ENCODE measurements around the gene CLEC5A. TPM values are rescaled to one million over a fixed set of nuclear protein-coding genes. Genes with fewer than 3 reads are reported as not detected.
"Not testable (repeated sequence)": the region's sequence is repeated elsewhere in the genome, so short reads cannot be mapped to it uniquely, and the experiment has no call there.

The CLEC5A gene
- not detected for total RNA-seq

DNA sequence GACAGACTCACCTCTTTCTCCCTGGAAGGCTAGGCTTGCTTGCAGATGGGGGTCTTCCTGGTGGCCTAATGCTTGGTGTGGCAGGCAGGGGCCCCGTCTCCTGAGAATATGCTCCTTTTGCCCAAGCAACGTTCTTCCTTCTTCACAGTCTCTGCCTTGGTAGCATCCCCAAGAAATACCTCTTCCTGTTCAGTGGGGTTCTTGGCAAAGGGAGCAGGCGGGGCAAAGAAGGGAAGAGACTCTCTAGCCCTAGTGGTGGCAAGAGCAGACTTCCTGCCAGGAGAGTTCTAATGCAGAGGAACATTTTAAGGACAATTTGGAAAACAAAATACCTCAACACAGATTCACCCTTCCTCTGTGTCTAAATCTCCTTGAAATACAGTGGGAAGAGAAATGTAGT, at the start of gene CLEC5A:
Gene CLEC5A, minus strand, starts transcription at position 179 of the 400 bp plus-strand sequence. CDS start 682 bp downstream, outside the sequence.
- H3K4me1 Mint-ChIP-seq (ENCODE audit: low read depth): no peaks in the 10 kb centered on the region
- DNase-seq: no peak
- H3K4me3 Mint-ChIP-seq: no peak within 1 kb of the TSS
- H3K9me3 Mint-ChIP-seq (ENCODE audit: insufficient read depth): peaks cover 2% of the 10 kb centered on the region
- CTCF ChIA-PET: no interaction called here
- H3K36me3 Mint-ChIP-seq (ENCODE audit: low read depth): no peaks in the 10 kb centered on the region
- no peak within 1 kb of the TSS for H3K27ac Mint-ChIP-seq
- peaks cover 3% of the 10 kb centered on the region for H3K27me3 Mint-ChIP-seq (ENCODE audit: low read depth)
- no peak for ATAC-seq
- POLR2A ChIA-PET: no interaction called here

DNA sequence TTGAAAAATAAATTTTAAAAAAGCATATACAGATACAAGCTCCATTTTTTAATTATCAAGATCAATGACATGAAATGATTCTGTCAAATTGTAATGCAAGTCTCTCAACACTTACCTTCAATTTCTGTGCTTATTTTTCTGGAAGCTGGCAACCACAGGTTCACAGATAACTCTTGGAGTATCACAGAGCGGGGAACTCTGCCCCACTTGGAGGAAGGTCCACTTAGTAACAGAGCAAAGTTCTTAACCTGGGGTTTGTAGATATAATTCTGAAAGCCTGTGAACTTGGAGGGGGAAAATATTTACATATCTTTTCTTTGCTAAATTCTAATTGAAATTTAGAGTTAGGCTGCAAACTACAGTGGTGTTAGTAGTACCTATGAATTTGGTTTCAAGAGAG, 46.6 kb upstream of the CLEC5A start:
- H3K4me1 Mint-ChIP-seq (ENCODE audit: low read depth): peaks cover 4% of the 10 kb centered on the region
- H3K27me3 Mint-ChIP-seq (ENCODE audit: low read depth): no peaks in the 10 kb centered on the region
- DNase-seq (no peak), ATAC-seq (no peak)
- H3K9me3 Mint-ChIP-seq (ENCODE audit: insufficient read depth): no peaks in the 10 kb centered on the region
- no peak overlapping the region for H3K4me3 Mint-ChIP-seq
- CTCF ChIA-PET: interaction anchor here (1.6 kb wide), 1 partner anchor 17 kb away, joined by 3 read pairs; no protein-coding TSS in a partner anchor
- no peaks in the 10 kb centered on the region for H3K36me3 Mint-ChIP-seq (ENCODE audit: low read depth)
- POLR2A ChIA-PET: no interaction called here
- H3K27ac Mint-ChIP-seq: no peak overlapping the region

DNA sequence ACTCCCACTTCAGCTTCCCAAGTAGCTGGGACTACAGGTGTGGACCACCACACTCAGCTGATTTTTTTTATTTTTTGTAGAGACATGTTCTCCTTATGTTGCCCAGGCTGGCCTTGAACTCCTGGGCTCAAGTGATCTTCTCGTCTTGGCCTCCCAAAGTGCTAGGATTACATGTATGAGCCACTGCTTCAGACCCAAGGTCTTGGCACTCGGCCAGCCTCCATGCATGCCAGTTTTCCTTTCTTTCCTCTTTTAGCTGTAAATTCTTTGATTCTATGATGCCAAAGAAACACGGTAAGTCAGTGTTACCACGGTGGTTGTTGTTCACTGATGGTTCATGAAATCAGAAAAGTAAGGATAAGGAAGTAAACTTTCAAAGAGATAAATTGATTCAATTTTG, 45.9 kb upstream of the CLEC5A start:
- H3K27ac Mint-ChIP-seq: no peak overlapping the region
- no peaks in the 10 kb centered on the region for H3K27me3 Mint-ChIP-seq (ENCODE audit: low read depth)
- no peaks in the 10 kb centered on the region for H3K36me3 Mint-ChIP-seq (ENCODE audit: low read depth)
- POLR2A ChIA-PET: no interaction called here
- DNase-seq (no peak), ATAC-seq (no peak)
- CTCF ChIA-PET: interaction anchor here (1.6 kb wide), 1 partner anchor 16 kb away, joined by 3 read pairs; no protein-coding TSS in a partner anchor
- peaks cover 4% of the 10 kb centered on the region for H3K4me1 Mint-ChIP-seq (ENCODE audit: low read depth)
- no peak overlapping the region for H3K4me3 Mint-ChIP-seq
- H3K9me3 Mint-ChIP-seq (ENCODE audit: insufficient read depth): no peaks in the 10 kb centered on the region

DNA sequence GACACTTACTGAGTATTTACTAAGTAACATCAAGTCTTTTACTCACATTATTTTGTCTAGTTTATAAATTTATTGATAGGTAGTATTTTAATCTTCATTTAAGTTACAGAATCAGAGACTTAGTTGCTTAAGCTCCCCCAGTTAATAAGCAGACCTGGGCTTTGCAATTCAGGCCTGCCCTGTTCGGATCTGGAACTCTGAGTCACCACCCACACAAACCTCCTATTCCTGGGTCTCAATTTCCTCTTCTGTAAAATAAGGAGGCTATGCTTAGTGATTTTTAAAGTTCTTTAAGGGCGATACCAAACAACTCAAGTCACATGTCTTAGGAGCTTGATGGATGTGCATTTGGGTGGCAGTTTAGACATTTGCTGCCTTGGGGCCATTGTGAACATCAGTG, 45.4 kb upstream of the CLEC5A start:
- Mint-ChIP-seq H3K9me3 (ENCODE audit: insufficient read depth) (no peaks in the 10 kb centered on the region), H3K4me3 (no peak overlapping the region), H3K27me3 (ENCODE audit: low read depth) (no peaks in the 10 kb centered on the region), H3K36me3 (ENCODE audit: low read depth) (no peaks in the 10 kb centered on the region), H3K4me1 (ENCODE audit: low read depth) (peaks cover 4% of the 10 kb centered on the region), H3K27ac (no peak overlapping the region)
- CTCF ChIA-PET: no interaction called here
- DNase-seq (no peak), ATAC-seq (no peak)
- POLR2A ChIA-PET: interaction anchor here (0.6 kb wide), 1 partner anchor 145 kb away, joined by 3 read pairs; no protein-coding TSS in a partner anchor

DNA sequence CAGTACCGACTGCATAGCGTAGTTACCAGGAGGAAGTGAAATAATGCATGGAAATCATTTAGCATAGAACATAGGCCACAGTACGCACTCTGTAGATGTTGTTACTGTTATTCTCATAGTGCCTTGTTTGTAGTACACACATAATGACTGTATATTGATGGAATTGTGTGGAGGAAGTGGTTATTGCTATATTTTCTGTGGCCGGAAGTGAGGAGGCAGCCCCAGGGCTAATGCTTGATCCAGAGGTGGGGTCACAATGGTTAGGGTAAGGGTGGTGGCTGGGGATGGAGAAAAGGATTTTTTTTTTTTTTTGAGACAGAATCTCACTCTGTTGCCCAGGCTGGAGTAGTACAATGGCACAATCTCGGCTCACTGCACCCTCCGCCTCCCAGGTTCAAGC, 44.4 kb upstream of the CLEC5A start:
- Mint-ChIP-seq H3K36me3 (ENCODE audit: low read depth) (no peaks in the 10 kb centered on the region), H3K27ac (no peak overlapping the region), H3K27me3 (ENCODE audit: low read depth) (no peaks in the 10 kb centered on the region), H3K9me3 (ENCODE audit: insufficient read depth) (no peaks in the 10 kb centered on the region), H3K4me1 (ENCODE audit: low read depth) (peaks cover 4% of the 10 kb centered on the region), H3K4me3 (no peak overlapping the region)
- ChIA-PET CTCF (no interaction called here), POLR2A (no interaction called here)
- DNase-seq: no peak
- no peak for ATAC-seq

DNA sequence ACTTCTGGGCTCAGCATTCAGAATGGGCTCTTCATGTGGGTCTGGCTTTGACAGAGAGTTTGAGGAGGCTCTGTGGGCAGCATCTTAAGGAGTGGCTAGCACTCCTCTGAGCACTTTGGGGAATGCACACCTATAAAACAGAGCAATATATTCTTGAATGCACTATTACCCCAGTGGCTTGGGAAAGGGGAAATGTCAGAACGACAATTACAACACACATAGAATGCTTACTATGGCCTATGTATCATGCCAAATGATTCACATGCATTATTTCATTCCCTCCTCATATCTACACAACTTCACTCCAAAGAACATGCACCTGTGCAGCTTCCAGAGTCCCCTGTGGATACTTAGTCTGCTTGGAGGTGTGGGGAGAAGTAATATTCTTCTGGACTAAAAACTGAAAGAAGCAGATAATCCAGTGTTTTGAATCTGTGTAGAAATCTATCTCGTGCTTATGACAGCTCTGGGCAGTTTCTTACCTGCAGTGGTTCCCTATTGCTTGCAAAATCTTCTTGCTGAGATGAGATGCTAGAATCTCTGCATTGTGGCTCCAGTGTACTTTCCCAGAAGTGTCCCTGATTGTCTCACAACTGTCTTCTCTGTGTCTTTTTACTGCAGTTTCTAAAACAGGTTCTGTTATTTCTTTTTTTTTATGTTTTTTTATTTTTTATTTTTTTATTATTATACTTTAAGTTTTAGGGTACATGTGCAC, 43.4 kb upstream of the CLEC5A start:
- Mint-ChIP-seq H3K27me3 (ENCODE audit: low read depth) (no peaks in the 10 kb centered on the region), H3K9me3 (ENCODE audit: insufficient read depth) (no peaks in the 10 kb centered on the region), H3K27ac (no peak overlapping the region), H3K4me1 (ENCODE audit: low read depth) (peaks cover 4% of the 10 kb centered on the region), H3K4me3 (no peak overlapping the region), H3K36me3 (ENCODE audit: low read depth) (no peaks in the 10 kb centered on the region)
- ChIA-PET POLR2A (no interaction called here), CTCF (no interaction called here)
- no peak for ATAC-seq
- DNase-seq: no peak

DNA sequence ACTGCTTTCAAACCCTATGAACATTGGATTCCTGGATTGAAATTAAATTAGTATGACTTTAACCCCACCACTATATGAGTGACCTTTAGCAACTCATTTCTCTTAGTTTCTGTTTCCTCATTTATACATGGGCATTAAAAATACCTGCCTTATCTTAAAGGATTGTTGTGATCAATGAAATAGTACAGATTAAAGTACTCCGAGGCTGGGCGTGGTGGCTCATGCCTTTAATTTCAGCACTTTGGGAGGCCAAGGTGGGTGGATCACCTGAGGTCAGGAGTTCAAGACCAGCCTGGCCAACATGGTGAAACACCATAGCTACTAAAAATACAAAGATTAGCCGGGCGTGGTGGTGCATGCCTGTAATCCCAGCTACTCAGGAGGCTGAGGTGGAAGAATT, 41.0 kb upstream of the CLEC5A start:
- H3K4me3 Mint-ChIP-seq; H3K9me3 Mint-ChIP-seq (ENCODE audit: insufficient read depth); H3K27me3 Mint-ChIP-seq (ENCODE audit: low read depth); ATAC-seq; POLR2A ChIA-PET; H3K36me3 Mint-ChIP-seq (ENCODE audit: low read depth); H3K27ac Mint-ChIP-seq; CTCF ChIA-PET; H3K4me1 Mint-ChIP-seq (ENCODE audit: low read depth); DNase-seq: not testable (repeated sequence)

DNA sequence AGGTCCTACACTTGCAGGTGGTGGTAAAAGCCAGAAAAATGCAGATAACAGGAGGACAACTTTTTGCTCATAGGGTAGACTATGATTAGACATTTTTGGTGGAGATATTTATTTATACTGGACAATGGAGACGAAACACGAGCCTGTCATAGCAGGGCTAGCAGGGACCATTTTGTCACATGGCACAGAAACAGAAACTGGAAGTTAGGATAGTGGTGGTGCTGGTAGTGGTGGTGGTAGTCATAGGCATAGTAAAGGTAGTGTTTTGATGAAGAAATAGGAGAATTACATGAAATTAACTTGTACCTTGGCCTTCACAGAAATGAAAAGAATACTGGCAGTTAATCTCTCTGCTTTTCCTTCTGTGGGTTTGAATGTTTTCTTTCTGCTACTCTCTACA, 40.1 kb upstream of the CLEC5A start:
- no peaks in the 10 kb centered on the region for H3K27me3 Mint-ChIP-seq (ENCODE audit: low read depth)
- ChIA-PET CTCF (no interaction called here), POLR2A (no interaction called here)
- no peaks in the 10 kb centered on the region for H3K9me3 Mint-ChIP-seq (ENCODE audit: insufficient read depth)
- ATAC-seq: no peak
- H3K4me3 Mint-ChIP-seq: no peak overlapping the region
- DNase-seq: no peak
- no peak overlapping the region for H3K27ac Mint-ChIP-seq
- no peaks in the 10 kb centered on the region for H3K36me3 Mint-ChIP-seq (ENCODE audit: low read depth)
- peaks cover 4% of the 10 kb centered on the region for H3K4me1 Mint-ChIP-seq (ENCODE audit: low read depth)

DNA sequence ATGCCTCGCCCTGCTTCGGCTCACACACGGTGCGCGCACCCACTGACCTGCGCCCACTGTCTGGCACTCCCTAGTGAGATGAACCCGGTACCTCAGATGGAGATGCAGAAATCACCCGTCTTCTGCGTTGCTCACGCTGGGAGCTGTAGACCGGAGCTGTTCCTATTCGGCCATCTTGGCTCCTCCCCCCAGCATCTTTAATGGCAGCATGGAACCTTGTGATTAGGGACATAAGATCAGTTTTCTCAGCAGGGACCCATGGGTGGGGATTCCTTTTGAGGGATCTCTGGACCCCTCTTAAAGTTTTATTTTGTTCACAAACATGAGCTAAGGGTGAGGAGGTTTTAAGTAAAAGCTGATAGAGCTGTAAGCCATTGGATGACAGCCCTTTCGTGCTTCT, 39.2 kb upstream of the CLEC5A start:
- CTCF ChIA-PET: interaction anchor here (1.1 kb wide), 1 partner anchor 10 kb away, joined by 5 read pairs; no protein-coding TSS in a partner anchor
- H3K27ac Mint-ChIP-seq; POLR2A ChIA-PET; ATAC-seq; H3K9me3 Mint-ChIP-seq (ENCODE audit: insufficient read depth); H3K36me3 Mint-ChIP-seq (ENCODE audit: low read depth); H3K4me1 Mint-ChIP-seq (ENCODE audit: low read depth); DNase-seq; H3K27me3 Mint-ChIP-seq (ENCODE audit: low read depth); H3K4me3 Mint-ChIP-seq: not testable (repeated sequence)

DNA sequence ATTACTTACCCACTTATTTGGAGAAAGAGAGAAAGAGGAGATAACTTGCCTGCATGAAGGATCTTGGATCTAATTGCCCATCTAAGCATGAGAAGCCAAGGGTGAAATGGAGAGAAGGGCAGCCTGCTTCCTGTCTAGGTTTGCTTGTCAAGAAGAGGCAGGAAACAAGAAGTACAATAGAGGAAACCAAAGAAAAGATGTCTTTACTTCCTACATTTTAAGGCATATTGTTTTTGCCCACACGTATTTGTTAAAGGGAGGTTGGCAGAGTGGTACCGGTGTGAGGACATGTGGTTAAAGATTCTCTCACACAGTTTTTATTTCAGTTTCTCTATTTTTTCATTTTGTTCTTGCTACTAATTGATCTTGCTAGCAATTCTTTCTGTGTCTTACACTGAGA, 32.8 kb upstream of the CLEC5A start:
- no peaks in the 10 kb centered on the region for H3K9me3 Mint-ChIP-seq (ENCODE audit: insufficient read depth)
- no peaks in the 10 kb centered on the region for H3K36me3 Mint-ChIP-seq (ENCODE audit: low read depth)
- ATAC-seq (no peak), DNase-seq (no peak)
- H3K27me3 Mint-ChIP-seq (ENCODE audit: low read depth): no peaks in the 10 kb centered on the region
- H3K27ac Mint-ChIP-seq: no peak overlapping the region
- ChIA-PET POLR2A (no interaction called here), CTCF (no interaction called here)
- H3K4me1 Mint-ChIP-seq (ENCODE audit: low read depth): peaks cover 22% of the 10 kb centered on the region
- no peak overlapping the region for H3K4me3 Mint-ChIP-seq

DNA sequence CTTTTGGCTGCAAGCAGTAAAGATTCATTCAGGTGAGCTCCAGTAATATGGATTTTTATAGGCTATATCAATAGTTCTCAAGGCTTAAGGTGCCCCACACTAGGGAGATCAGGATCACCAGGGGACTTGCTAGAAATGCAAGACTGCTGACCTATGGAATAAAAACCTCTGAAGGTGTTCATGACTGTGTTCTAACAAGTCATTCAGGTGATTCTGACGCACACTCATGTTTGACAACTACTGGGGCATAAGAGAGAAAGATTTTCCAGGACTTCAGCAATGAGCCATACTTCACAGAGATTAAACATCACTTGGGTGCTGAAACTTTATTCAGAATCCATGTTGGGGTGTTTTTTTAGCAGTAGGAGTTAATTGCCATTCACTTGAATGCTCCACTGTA, 31.6 kb upstream of the CLEC5A start:
- Mint-ChIP-seq H3K9me3 (ENCODE audit: insufficient read depth) (no peaks in the 10 kb centered on the region), H3K4me1 (ENCODE audit: low read depth) (peaks cover 22% of the 10 kb centered on the region), H3K36me3 (ENCODE audit: low read depth) (no peaks in the 10 kb centered on the region), H3K4me3 (no peak overlapping the region), H3K27me3 (ENCODE audit: low read depth) (no peaks in the 10 kb centered on the region), H3K27ac (no peak overlapping the region)
- ChIA-PET POLR2A (no interaction called here), CTCF (interaction anchor here (0.8 kb wide), 1 partner anchor 341 kb away, joined by 3 read pairs; no protein-coding TSS in a partner anchor)
- DNase-seq: no peak
- no peak for ATAC-seq

DNA sequence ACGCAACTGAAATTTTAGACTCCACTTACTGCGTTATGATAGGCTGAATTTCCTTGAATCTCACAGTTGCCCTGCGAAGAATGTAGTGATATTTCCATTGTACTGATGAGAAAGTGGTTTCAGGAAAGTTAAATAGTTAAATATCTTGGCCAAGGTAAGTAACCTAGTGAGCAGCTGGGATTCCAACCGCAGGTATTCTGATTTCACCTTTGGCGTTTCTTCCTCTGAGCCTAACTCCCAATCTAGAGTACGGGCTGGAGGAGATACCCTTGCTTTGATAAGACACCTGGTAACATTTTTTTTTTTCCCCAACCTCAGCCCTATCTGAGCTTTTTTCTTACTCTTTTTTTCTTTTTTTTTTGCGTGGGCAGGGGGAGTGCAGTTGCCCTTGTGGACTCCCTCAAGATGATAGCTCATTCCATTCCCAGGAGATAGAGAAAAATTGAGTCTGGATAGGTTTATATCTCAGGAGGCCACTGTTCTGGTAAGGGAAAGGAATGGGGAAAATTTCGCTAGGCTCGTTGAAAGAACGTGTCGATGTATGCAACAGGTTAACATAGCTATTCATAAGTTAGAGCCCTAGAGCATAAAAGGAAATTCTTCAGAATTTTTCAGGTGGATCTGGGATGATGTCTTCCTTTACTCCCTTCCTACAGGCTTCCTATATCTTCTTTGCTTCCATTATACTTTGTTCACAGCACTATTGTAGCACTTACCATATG, 29.9 kb upstream of the CLEC5A start:
- POLR2A ChIA-PET: no interaction called here
- Mint-ChIP-seq H3K9me3 (ENCODE audit: insufficient read depth) (no peaks in the 10 kb centered on the region), H3K36me3 (ENCODE audit: low read depth) (no peaks in the 10 kb centered on the region), H3K4me1 (ENCODE audit: low read depth) (peaks cover 22% of the 10 kb centered on the region), H3K4me3 (peak overlapping the region; percentile 63), H3K27ac (no peak overlapping the region), H3K27me3 (ENCODE audit: low read depth) (no peaks in the 10 kb centered on the region)
- no peak for DNase-seq
- CTCF ChIA-PET: interaction anchor here (0.6 to 5.3 kb wide), 39 partner anchors 9 to 888 kb away, joined by 3 to 88 read pairs (median 5); no protein-coding TSS in a partner anchor
- ATAC-seq: no peak
